ENCODE measurements around the gene DNAJB2. TPM values are rescaled to one million over a fixed set of nuclear protein-coding genes. Genes with fewer than 3 reads are reported as not detected.

The DNAJB2 gene
- total RNA-seq, 1 donor from 2014 or later: 69.5 TPM

GRCh38 chr2:219271021-219271420 is 8.1 kb upstream of the DNAJB2 start:
- Mint-ChIP-seq H3K9me3 (ENCODE audit: low read depth) (no peaks in the 10 kb centered on the region), H3K4me1 (ENCODE audit: low read depth) (peaks cover 4% of the 10 kb centered on the region), H3K36me3 (ENCODE audit: insufficient read depth) (no peaks in the 10 kb centered on the region), H3K4me3 (ENCODE audit: low read depth) (no peak overlapping the region), H3K27me3 (peaks cover 25% of the 10 kb centered on the region), H3K27ac (no peak overlapping the region)
- no peak for TF ChIP-seq CTCF (IDR thresholded peaks at IDR 0.05; ENCODE audit: unreplicated experiment)
- DNase-seq (ENCODE audit: low spot score, unreplicated experiment): no peak

- Mint-ChIP-seq H3K9me3 (ENCODE audit: low read depth) (no peaks in the 10 kb centered on the region), H3K27ac (no peak overlapping the region), H3K4me3 (ENCODE audit: low read depth) (no peak overlapping the region), H3K36me3 (ENCODE audit: insufficient read depth) (no peaks in the 10 kb centered on the region), H3K27me3 (peaks cover 25% of the 10 kb centered on the region), H3K4me1 (ENCODE audit: low read depth) (peaks cover 4% of the 10 kb centered on the region)
- no peak for DNase-seq (ENCODE audit: low spot score, unreplicated experiment)
- TF ChIP-seq CTCF (IDR thresholded peaks at IDR 0.05; ENCODE audit: unreplicated experiment): no peak
Measured at GRCh38 chr2:219272356-219272755, 6.8 kb upstream of the DNAJB2 start.

- no peak overlapping the region for H3K4me3 Mint-ChIP-seq (ENCODE audit: low read depth)
- peaks cover 25% of the 10 kb centered on the region for H3K27me3 Mint-ChIP-seq
- H3K9me3 Mint-ChIP-seq (ENCODE audit: low read depth): no peaks in the 10 kb centered on the region
- no peaks in the 10 kb centered on the region for H3K36me3 Mint-ChIP-seq (ENCODE audit: insufficient read depth)
- peaks cover 7% of the 10 kb centered on the region for H3K4me1 Mint-ChIP-seq (ENCODE audit: low read depth)
- DNase-seq (ENCODE audit: low spot score, unreplicated experiment): no peak
- no peak for TF ChIP-seq CTCF (IDR thresholded peaks at IDR 0.05; ENCODE audit: unreplicated experiment)
- H3K27ac Mint-ChIP-seq: no peak overlapping the region
Measured at GRCh38 chr2:219272995-219273394, 6.2 kb upstream of the DNAJB2 start.

GRCh38 chr2:219273937-219274336 is 5.2 kb upstream of the DNAJB2 start:
- H3K36me3 Mint-ChIP-seq (ENCODE audit: insufficient read depth): no peaks in the 10 kb centered on the region
- no peak for TF ChIP-seq CTCF (IDR thresholded peaks at IDR 0.05; ENCODE audit: unreplicated experiment)
- no peak for DNase-seq (ENCODE audit: low spot score, unreplicated experiment)
- H3K4me3 Mint-ChIP-seq (ENCODE audit: low read depth): no peak overlapping the region
- H3K4me1 Mint-ChIP-seq (ENCODE audit: low read depth): peaks cover 15% of the 10 kb centered on the region
- no peak overlapping the region for H3K27ac Mint-ChIP-seq
- no peaks in the 10 kb centered on the region for H3K9me3 Mint-ChIP-seq (ENCODE audit: low read depth)
- peaks cover 24% of the 10 kb centered on the region for H3K27me3 Mint-ChIP-seq

DNA sequence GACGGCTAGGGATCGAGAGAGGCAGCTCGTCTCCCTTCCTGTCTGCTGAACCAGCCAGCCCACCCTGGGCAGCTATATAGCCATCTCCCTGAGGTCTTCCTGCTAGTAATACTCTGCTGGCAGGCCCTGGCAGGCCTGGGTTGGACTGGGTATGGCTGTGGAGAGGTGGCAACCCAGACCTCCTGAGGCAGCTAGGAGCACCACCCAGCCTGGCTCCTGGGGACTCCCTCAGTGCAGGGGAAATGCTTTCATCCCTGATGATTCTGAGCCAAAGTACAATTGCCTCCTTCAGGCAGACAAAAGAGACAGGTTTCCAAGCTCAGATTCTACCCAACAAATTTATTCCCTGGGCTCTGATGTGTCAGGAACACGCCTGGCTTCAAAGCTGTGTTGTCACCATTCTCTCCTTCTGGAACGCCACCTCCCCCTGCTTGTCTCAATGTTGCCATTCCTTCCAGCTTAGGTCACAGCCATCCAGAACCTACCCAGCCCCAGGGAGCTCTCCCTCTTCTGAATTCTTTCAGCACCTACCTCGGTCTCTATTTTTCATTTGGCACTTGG is 4.7 kb upstream of the DNAJB2 start:
- Mint-ChIP-seq H3K36me3 (ENCODE audit: insufficient read depth) (no peaks in the 10 kb centered on the region), H3K27ac (peak overlapping the region; percentile 51), H3K4me1 (ENCODE audit: low read depth) (peaks cover 15% of the 10 kb centered on the region), H3K4me3 (ENCODE audit: low read depth) (no peak overlapping the region), H3K9me3 (ENCODE audit: low read depth) (no peaks in the 10 kb centered on the region), H3K27me3 (peaks cover 19% of the 10 kb centered on the region)
- DNase-seq (ENCODE audit: low spot score, unreplicated experiment): no peak
- no peak for TF ChIP-seq CTCF (IDR thresholded peaks at IDR 0.05; ENCODE audit: unreplicated experiment)
